K562 (cell line): ENCODE data around the gene SNAPC2. TPM values are rescaled to one million over a fixed set of nuclear protein-coding genes. Genes with fewer than 3 reads are reported as not detected.

Experiments
- ATAC-seq: fragments of 200-7000 bp; cut with Tn5 transposase; 3 replicates; pipeline ENCODE4 v1.9.1; 2020; ENCODE audit warnings: moderate library complexity
- BruUV-seq: library from RNA; stranded (reverse); fragments of 400-500 nt; replicated peaks from 2 replicates; lab custom pipeline; 2021; lab: Mats Ljungman, UMichigan
- CTCF ChIA-PET: fragments of 300-600 bp; formaldehyde crosslinking; extraction: SDS; loops from one replicate; lab custom pipeline; 2021; ENCODE audit warnings: low intra/inter-chr PET ratio; lab: Yijun Ruan, JAX
- POLR2A ChIA-PET: fragments of 300-600, 350-650 bp; sonication (Branson Sonifier 250); formaldehyde crosslinking; extraction: SDS; loops from one replicate; lab custom pipeline; 2021; ENCODE audit warnings: antibody characterized with exemption, inconsistent platforms; lab: Yijun Ruan, JAX
- DNase-seq, 4 experiments: peaks; one replicate each; pipeline versions ENCODE4 v3.0.0 to v3.0.0-alpha.2; 2011 to 2018; ENCODE audit warnings: low spot score in 3 of 4, mixed read lengths in 3 of 4; ENCODE audit errors: extremely low read depth in 1 of 4
- FAIRE-seq: peaks from 2 replicates; lab custom pipeline; 2011; peaks lifted over from hg19 to GRCh38; lab: Jason Lieb, UNC
- H2AFZ ChIP-seq: 2 replicates; pipeline ENCODE4 v1.6.0; 2011; ENCODE audit warnings: low read depth, low read length, control low read depth, inconsistent platforms
- H3K27ac ChIP-seq: fragments of 200-600 bp; 3 replicates; pipeline ENCODE4 v1.8.0; 2011; ENCODE audit warnings: low read depth, mild to moderate bottlenecking, control low read depth, inconsistent platforms, low read length, moderate library complexity, mixed read lengths; ENCODE audit errors: extremely low read depth
- H3K27me3 ChIP-seq, 2 experiments: fragments of 300-600 bp in 1 of 2; 2 replicates in 1 of 2; 3 replicates in 1 of 2; pipeline versions ENCODE4 v1.6.0 to v1.8.0; 2011; ENCODE audit warnings: inconsistent platforms in 2 of 2, low read length in 2 of 2, mild to moderate bottlenecking in 1 of 2, mixed read lengths in 1 of 2, moderate library complexity in 1 of 2; ENCODE audit not compliant: control insufficient read depth in 2 of 2, insufficient read depth in 2 of 2
- H3K36me3 ChIP-seq: fragments of 300-600 bp; 3 replicates; pipeline ENCODE4 v1.8.0; 2011; ENCODE audit warnings: mild to moderate bottlenecking, low read length, inconsistent platforms; ENCODE audit not compliant: control insufficient read depth, insufficient read depth
- H3K4me1 ChIP-seq, 2 experiments: fragments of 200-600 bp in 1 of 2; replicated peaks in 1 of 2; 2 replicates in 1 of 2; 3 replicates in 1 of 2; pipeline versions ENCODE4 v1.5.1 to v1.8.0; 2011; ENCODE audit warnings: inconsistent platforms in 2 of 2, low read length in 2 of 2, mild to moderate bottlenecking in 1 of 2, mixed read lengths in 1 of 2, moderate library complexity in 1 of 2; ENCODE audit not compliant: control insufficient read depth in 2 of 2, insufficient read depth in 2 of 2
- H3K4me2 ChIP-seq: 2 replicates; pipeline ENCODE4 v1.6.1; 2011; ENCODE audit warnings: low read length, control low read depth, inconsistent platforms, mixed read lengths; ENCODE audit not compliant: insufficient read depth
- H3K4me3 ChIP-seq: fragments of 200-600 bp; sonication (generic), shearing (Covaris generic); 2 replicates; pipeline ENCODE4 v1.5.1; 2016; ENCODE audit warnings: control low read depth, inconsistent platforms
- H3K79me2 ChIP-seq: fragments of 200-600 bp; 3 replicates; pipeline ENCODE4 v1.8.0; 2011; ENCODE audit warnings: low read length, inconsistent platforms; ENCODE audit not compliant: control insufficient read depth, insufficient read depth
- H3K9ac ChIP-seq, 2 experiments: 2 replicates each; pipeline versions ENCODE4 v1.6.0 to v1.6.1; 2011; ENCODE audit warnings: low read depth in 2 of 2, low read length in 2 of 2, control low read depth in 1 of 2, inconsistent platforms in 1 of 2, mild to moderate bottlenecking in 1 of 2, mixed read lengths in 1 of 2; ENCODE audit not compliant: insufficient read depth in 1 of 2
- H3K9me1 ChIP-seq: one replicate; pipeline ENCODE4 v1.6.0; 2011; ENCODE audit warnings: inconsistent platforms, mild to moderate bottlenecking, low read length, moderate library complexity; ENCODE audit not compliant: control insufficient read depth, insufficient read depth
- H3K9me3 ChIP-seq: replicated peaks from 2 replicates; pipeline ENCODE4 v1.5.1; 2011; ENCODE audit warnings: low read depth, low read length, inconsistent platforms; ENCODE audit not compliant: control insufficient read depth, insufficient read depth
- H4K20me1 ChIP-seq: replicated peaks from 2 replicates; pipeline ENCODE4 v1.6.1; 2011; ENCODE audit warnings: low read length, inconsistent platforms, mixed read lengths; ENCODE audit not compliant: control insufficient read depth, insufficient read depth
- CBFA2T3 ChIP-seq: fragments of 450-650 bp; IDR thresholded peaks from 2 replicates; pipeline ENCODE4 v1.6.1; 2017
- CREM ChIP-seq: IDR thresholded peaks from 2 replicates; pipeline ENCODE4 v1.6.1; 2014; ENCODE audit warnings: antibody characterized with exemption, low read depth
- CUX1 ChIP-seq: fragments of 200-800 bp; sonication (Bioruptor generic); IDR thresholded peaks from 2 replicates; pipeline ENCODE4 v1.6.1; 2016; ENCODE audit warnings: missing genetic modification characterization, missing compliant biosample characterization
- E2F5 ChIP-seq: sonication (generic); formaldehyde crosslinking; IDR thresholded peaks from 2 replicates; pipeline ENCODE4 v1.8.0; 2022; ENCODE audit warnings: mild to moderate bottlenecking, missing genetic modification reagents
- JUNB ChIP-seq: fragments of 450-650 bp; formaldehyde crosslinking; conservative IDR thresholded peaks from 2 replicates; pipeline ENCODE4 v1.4.0; 2020; ENCODE audit warnings: mild to moderate bottlenecking
- MCM7 ChIP-seq, 2 experiments: fragments of 450-650 bp; IDR thresholded peaks; 2 replicates each; pipeline ENCODE4 v1.6.1; 2016 to 2018
- NR1H2 ChIP-seq: sonication (generic); formaldehyde crosslinking; IDR thresholded peaks from 2 replicates; pipeline ENCODE4 v1.4.0; 2020; ENCODE audit warnings: mild to moderate bottlenecking, missing genetic modification reagents
- PML ChIP-seq: IDR thresholded peaks from 2 replicates; pipeline ENCODE4 v1.6.1; 2012; ENCODE audit warnings: low read length, inconsistent platforms
- THRA ChIP-seq: fragments of 450-650 bp; IDR thresholded peaks from 2 replicates; pipeline ENCODE4 v1.6.1; 2017; ENCODE audit warnings: mild to moderate bottlenecking, moderate library complexity
- ZNF668 ChIP-seq: fragments of 250-450 bp; sonication (Bioruptor Pico); IDR thresholded peaks from 2 replicates; pipeline ENCODE4 v1.8.0; 2022; ENCODE audit warnings: mild to moderate bottlenecking, inconsistent platforms
- ZNF740 ChIP-seq, 3 experiments: fragments of 200-800 bp in 1 of 3; sonication (Bioruptor generic) in 1 of 3; sonication (generic) in 1 of 3; formaldehyde crosslinking in 1 of 3; IDR thresholded peaks; 2 replicates each; pipeline versions ENCODE4 v1.6.1 to v1.8.0; 2016 to 2022; ENCODE audit warnings: mild to moderate bottlenecking in 2 of 3, missing compliant biosample characterization in 2 of 3, missing genetic modification characterization in 2 of 3, missing genetic modification reagents in 1 of 3
- ZNF778 ChIP-seq: fragments of 450-650 bp; formaldehyde crosslinking; IDR thresholded peaks from 2 replicates; pipeline ENCODE4 v1.4.0; 2020; ENCODE audit warnings: mild to moderate bottlenecking, moderate library complexity
- WGBS: fragments of 100-300 bp; shearing (Covaris generic); methylation state at CpG from one replicate; pipeline ENCODE4 v1.1.6; 2016; ENCODE audit warnings: low coverage, mixed read lengths; ENCODE audit not compliant: insufficient coverage; ENCODE audit errors: missing lambda C conversion rate; 5-methylcytosine and 5-hydroxymethylcytosine counted together
- in situ Hi-C: fragments of 300-500 bp; cut with MboI; formaldehyde crosslinking; loops from 4 replicates; pipeline ENCODE4 v1.15.0; 2018; ENCODE audit warnings: inconsistent platforms, mixed read lengths
- intact Hi-C: fragments of 100-400 bp; cut with micrococcal nuclease; formaldehyde crosslinking; loops from 2 replicates; pipeline ENCODE4 v1.14.2; 2022
- polyA plus RNA-seq, 8 experiments: library from polyadenylated mRNA; depleted of rRNA in 4 of 8; stranded (reverse) in 5 of 8; unstranded in 3 of 8; fragments of >200 nt; fragmentation: Nextera tagmentation in 2 of 8; fragmentation: Illumina TruSeq in 1 of 8; extraction: Ambion mirVana in 2 of 8; extraction: Trizol in 1 of 8; gene quantifications; 2 replicates each; pipeline versions ENCODE4 v1.2.1 to v1.2.3, GENCODE V29; 2011 to 2014; ENCODE audit warnings: inconsistent platforms in 1 of 8, missing spikeins in 1 of 8
- total RNA-seq, 7 experiments: library from RNA; depleted of rRNA in 6 of 7; stranded (reverse); fragments of >200 nt in 6 of 7; fragmentation: Illumina TruSeq in 2 of 7; extraction: Trizol in 2 of 7; gene quantifications; 2 replicates each; pipeline versions ENCODE4 v1.2.1 to v1.2.3, GENCODE V29; 2011 to 2021; ENCODE audit warnings: low replicate concordance in 1 of 7

SNAPC2 gene
- total and polyA plus RNA-seq, 9 of the 15 experiments (the other 6 are each of a cell fraction or from before 2014, with no cell fraction given): 0.59 to 45.1 (median 15.3) TPM

GRCh38 chr19:7902796-7903243 is 17.3 kb upstream of the SNAPC2 start:
- Histone ChIP-seq H3K9ac (peak overlapping the region; percentile 92 to 96), H3K4me3 (peak overlapping the region; percentile 96), H3K9me1 (peaks cover 7% of the 10 kb centered on the region), H3K9me3 (no peaks in the 10 kb centered on the region), H4K20me1 (no peaks in the 10 kb centered on the region), H2AFZ (peak overlapping the region; percentile 87), H3K79me2 (peaks cover 49% of the 10 kb centered on the region), H3K4me2 (peak overlapping the region; percentile 98), H3K27ac (peak overlapping the region; percentile 96), H3K4me1 (peaks cover 13 to 61% of the 10 kb centered on the region in 2 experiments; a peak in 4 of 5 replicates), H3K27me3 (no peaks in the 10 kb centered on the region), H3K36me3 (peaks cover 38% of the 10 kb centered on the region; the same call in 2 of the 3 replicates)
- in situ Hi-C loops (no loop called here), intact Hi-C loops (loop anchor here (2.0 kb wide), 2 partner anchors 32 to 50 kb away; no protein-coding TSS in a partner anchor)
- BruUV-seq: TSS peak; percentile 89
- peak; percentile 59 for FAIRE-seq
- WGBS: 0% methylated on average over 17 of the region's 20 CpGs
- peak in 1 of 4 experiments; percentile 40 for DNase-seq
- POLR2A ChIA-PET: interaction anchor here (0.7 to 5.3 kb wide), 9 partner anchors 9 to 46 kb away, joined by 3 to 72 read pairs (median 6); partner anchors contain the start of genes LRRC8E, SNAPC2 and TGFBR3L
- CTCF ChIA-PET: interaction anchor here (0.6 to 1.0 kb wide), 2 partner anchors 31 to 49 kb away, joined by 3 read pairs; no protein-coding TSS in a partner anchor
- ATAC-seq: no peak; the same call in 1 of the 3 replicates
- no peak for TF ChIP-seq ZNF668 (CRISPR knock-in tag)
- TF ChIP-seq NR1H2 (CRISPR knock-in tag): 0 out of 2 replicates have a peak, but pooled peaks have one; percentile 22
- TF ChIP-seq CBFA2T3: peak; percentile 30; the same call in 1 of the 2 replicates
- TF ChIP-seq JUNB: no peak
- TF ChIP-seq E2F5: no peak
- no peak for TF ChIP-seq CUX1 (CRISPR knock-in tag)
- TF ChIP-seq MCM7 (IDR thresholded peaks at IDR 0.05): no peak
- TF ChIP-seq CREM: peak; percentile 16; the same call in 1 of the 2 replicates
- TF ChIP-seq ZNF740 (CRISPR knock-in tag; IDR thresholded peaks at IDR 0.05): 0 out of 2 replicates have a peak, but pooled peaks have one; percentile 62
- no peak for TF ChIP-seq ZNF740 (tag; IDR thresholded peaks at IDR 0.05)
- 0 out of 2 replicates have a peak, but pooled peaks have one; percentile 5 for TF ChIP-seq PML
- TF ChIP-seq ZNF778 (CRISPR knock-in tag): no peak
- no peak for TF ChIP-seq THRA
